Anterior cingulate cortex (tissue), 58 donors: ENCODE data around the gene GRIFIN.

Experiments
- DNase-seq, 58 donors: peaks; one replicate each; lab custom pipeline; 2025; lab: John Stamatoyannopoulos, UW

The GRIFIN gene, protein sequence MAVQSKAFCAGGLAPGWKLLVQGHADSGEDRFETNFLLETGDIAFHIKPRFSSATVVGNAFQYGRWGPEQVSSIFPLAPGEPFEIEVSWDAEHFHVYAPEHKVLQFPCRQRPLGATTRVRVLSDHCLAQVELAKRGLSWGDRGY

DNA sequence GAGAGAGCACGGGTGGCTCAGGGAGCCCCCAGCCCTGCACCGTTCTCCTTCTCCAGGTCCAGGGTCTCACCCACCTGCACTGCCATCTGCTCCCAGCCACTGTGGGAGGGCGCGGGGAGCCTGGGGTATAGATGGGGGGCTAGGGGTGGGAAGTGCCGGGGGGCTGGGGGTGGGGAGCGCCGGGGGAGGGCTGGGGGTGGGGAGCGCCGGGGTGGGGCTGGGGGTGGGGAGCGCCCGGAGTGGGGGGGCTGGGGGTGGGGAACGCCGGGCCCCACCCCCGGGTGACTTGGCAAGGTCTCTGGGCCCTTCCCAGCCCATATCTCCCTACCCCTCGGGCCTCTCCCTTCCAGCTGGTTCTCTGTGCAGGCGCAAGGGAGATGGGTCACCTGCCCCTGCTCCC lies at the start of gene GRIFIN:
TSS of gene GRIFIN (minus strand) at position 101 of the 400 bp plus-strand sequence. CDS start at position 86, 15 bp downstream.
- DNase-seq: no peak

DNA sequence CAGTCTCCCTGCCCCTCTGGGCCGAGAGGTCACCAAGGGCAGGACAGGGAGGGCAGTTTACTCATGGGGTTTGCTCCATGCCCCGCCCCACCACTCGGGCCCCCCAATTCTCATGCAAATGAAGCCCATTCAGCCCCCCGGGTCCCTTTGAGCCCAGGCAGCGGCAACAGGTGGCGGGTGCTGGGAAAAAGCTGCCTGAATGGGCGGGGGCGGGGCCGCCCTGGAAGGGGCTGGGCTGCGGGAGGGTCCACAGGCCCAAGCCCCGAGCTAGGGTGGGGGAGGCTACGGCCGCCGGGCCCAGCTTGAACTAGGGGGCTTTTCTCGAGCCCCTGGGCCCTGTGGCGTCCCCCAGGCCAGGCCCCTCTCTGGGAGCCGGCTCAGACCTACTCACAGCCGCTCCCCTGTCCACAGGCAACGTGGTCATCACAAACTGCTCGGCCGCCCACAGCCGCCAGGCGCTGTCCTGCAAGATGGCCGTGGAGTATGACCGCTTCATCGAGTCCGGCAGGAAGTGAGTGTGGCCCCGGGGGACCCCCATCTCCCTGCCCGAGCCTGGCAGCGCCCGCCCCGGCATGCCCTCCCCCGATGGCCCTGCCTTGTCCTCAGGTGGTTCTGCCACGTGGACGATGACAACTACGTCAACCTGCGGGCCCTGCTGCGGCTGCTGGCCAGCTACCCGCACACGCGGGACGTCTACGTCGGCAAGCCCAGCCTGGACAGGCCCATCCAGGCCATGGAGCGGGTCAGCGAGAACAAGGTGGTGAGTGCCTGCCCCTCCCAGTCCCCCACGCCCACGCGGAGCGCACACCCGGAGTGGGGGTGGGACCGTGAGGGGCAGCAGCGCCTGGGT lies 48.8 kb upstream of the GRIFIN start:
- DNase-seq: no peak

DNA sequence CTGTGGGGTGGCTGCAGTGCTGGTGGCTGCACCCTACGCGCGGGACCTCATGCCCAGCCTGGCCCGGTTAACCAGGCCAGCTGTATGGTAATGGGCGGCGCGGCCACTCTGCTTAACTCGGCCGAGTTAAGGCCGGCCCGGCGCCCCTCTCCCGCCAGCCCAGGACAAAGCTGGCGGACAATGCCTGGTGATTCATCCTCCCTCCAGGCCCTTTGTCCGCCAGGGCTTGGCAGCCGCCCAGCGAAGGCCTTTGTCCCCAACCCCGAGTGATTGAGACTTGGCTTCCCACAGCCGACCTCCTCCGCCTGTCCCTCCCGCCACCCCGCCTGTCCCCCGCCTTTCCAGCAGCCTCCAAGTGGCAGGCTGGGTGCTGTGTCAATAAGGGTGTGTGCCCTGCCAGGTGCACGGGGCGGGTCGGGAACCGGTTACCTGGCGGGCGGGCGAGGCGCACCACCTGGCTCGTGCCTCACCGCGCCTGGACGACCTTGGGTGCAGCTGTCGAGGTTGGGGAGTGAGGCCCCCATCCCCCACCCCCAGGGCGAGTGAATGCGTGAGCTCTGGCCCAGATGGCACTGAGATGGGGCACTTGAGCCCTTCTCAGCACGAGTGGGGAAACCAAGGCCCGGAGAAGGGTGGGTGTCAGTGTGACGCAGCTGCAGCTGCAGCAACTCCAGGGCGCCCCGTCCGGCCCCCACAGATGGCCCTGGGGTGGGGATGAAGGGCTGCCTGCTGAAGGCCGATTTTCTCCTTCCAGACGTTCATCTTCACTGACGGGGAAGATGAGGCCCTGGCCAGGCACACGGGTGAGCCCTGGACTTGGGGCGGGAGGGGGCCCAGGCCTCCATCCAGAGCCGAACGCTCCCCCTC lies 48.0 kb upstream of the GRIFIN start:
- peak in 55 of 58 donors; percentile 11 to 97 (median 82) for DNase-seq

DNA sequence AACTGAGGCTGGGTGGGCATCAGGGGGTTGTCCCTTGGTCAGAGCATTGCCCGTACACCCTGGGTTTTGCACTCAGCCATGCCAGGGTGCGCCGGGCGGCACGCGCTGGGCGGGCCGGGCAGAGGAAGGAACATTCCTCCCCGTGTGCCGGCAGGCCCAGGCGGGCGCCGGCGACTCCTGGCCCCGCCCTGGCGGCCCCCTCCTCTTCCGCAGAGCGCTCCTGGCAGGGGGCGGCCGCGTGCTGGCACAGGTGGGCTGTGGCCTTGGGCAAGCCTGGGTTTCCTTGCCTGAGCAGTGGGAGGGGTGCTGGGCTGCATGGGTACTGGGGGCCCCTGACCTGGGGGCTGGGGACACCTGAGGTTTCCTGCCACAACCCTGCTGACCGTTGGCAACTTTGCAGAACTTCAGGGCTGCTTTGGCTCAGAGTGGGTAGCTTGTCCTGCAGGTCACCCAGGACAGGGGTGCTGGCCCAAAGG lies 47.3 kb upstream of the GRIFIN start:
- DNase-seq: peak in 1 of 58 donors; percentile 61

DNA sequence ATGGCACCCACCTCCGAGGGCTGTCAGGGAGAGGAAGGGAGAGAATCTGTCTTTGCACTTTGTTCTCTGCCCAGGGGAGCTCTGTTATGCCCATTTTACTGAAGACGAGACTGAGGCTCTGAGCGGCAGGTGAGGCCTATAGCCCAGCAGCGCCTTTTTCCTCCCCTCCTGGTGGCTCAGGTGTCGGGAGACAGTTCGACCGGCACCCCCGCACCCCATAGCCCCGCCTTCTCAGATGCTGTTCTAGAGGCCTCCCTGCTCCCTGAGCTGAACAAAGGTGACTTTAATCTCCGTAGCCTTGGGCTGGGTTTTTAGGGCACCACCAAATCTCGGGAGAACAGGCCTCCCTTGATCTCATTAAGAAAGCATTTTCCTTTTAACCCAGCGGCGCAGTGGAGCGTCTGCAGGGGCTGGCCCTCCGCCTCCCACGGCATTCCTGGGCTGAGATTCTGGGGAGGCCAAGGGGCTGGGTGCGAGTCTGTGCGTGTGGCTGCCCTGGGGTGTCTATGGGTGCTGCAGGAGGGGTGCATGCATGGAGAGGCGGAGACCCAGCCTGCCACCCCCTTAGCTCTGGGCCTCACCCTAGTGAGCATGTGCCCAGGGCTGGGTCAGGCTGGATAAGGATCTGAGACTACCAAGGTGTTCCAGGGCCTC lies 46.7 kb upstream of the GRIFIN start:
- no peak for DNase-seq

DNA sequence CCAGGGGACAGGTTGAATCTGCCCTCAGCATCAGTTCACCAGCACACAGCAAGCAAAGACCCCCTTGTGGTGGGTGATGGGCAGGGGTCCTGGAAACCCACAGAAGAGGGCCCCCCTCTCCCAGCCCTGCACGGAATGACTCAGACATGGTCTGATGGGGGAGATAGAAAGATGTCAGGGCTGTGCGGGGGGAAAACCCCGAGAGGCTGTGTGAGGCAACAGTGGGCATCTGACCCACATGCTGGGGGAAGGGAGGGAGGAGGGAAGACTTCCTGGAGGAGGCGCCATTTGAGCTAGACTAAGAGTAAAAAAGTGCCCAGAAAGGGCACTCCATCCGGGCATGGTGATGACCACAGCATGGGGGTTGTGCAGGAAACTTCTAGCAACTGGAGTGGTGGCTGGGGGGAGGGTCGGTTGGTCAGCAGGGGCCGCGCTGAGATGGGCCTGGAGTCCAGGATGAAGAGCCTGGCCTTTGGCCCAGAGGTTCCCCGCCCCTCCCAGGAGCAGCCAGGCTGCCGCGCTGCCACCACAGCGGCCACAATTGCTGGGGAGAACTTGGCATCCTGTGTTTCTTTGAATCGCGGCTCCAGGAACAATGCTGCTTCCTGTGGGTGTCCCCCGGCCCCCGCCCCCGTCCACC lies 45.9 kb upstream of the GRIFIN start:
- peak in 18 of 58 donors; percentile 15 to 53 (median 34) for DNase-seq

DNA sequence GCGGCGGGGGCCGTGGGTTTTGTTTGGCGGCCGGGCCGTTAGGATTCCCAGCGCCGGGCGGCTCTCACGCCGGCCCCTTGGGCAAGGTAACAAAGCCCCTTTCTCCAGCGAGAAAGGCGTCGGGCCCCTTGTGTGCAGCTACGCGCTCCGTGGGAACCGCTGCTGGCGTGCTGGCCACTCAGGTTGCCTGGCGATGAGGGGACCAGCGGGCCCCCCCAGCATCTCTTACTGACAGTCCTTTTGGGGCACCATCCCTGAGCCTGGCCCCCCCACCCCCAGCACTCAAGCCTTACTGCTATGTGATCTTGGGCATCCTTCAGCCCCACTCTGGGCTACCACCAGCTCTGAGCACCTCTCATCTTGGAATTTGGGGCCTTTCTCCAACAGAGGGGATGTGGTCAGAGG lies 45.1 kb upstream of the GRIFIN start:
- DNase-seq: peak in 6 of 58 donors; percentile 15 to 51 (median 30)

DNA sequence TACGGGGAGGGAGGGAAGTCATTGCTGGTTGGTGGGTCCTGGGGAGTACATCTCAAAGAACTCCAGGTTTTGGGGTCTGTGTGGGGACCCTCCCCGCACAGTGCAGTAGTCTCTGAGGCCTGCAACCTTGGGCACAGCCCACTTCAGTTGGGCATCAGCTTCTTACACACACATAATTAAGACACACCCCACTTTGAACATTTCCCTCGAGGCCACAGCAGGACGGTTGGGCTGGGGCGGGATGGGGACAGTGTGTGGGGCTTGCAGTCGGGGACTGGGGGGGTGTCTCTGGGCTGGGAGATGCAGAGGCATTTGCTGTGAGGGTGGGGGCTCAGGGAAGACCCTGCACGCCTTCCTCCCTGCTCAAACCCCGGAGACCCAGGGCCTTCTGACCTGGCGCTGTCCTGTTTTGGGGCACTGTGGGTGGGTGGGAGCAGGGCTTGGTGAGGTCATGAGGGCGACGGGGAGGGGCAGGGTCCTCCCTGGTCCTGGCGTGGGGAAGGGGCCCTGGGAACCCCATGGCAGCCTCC lies 44.6 kb upstream of the GRIFIN start:
- peak in 2 of 58 donors; percentile 25 to 60 for DNase-seq

DNA sequence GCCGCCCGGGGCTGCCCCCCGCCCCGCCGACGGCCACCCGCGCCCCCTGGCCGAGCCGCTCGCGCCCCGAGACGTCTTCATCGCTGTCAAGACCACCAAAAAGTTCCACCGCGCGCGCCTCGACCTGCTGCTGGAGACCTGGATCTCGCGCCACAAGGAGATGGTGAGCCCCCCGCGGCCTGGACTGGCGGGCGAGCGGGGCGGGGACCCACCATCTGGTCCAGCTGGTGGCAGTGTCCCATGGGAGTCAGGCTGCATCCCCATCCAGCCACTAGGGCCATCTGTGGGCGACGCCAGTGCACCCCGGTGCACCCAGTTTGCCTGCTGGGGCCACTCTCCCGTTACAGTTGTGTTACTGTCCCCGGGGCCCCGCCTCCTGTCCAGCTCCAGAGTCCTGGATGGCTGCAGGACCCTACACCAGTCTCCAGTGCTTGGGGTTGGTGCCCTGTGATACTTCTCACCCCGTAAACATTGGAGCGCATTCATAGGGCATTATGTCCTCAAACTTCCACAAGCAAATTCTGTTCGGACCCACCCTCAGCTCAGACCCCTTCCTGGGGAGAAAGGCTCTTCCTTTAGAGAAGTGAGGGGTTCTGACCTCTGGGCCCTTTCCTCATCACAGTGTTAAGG lies 44.0 kb upstream of the GRIFIN start:
- peak in 3 of 58 donors; percentile 27 to 38 (median 32) for DNase-seq

DNA sequence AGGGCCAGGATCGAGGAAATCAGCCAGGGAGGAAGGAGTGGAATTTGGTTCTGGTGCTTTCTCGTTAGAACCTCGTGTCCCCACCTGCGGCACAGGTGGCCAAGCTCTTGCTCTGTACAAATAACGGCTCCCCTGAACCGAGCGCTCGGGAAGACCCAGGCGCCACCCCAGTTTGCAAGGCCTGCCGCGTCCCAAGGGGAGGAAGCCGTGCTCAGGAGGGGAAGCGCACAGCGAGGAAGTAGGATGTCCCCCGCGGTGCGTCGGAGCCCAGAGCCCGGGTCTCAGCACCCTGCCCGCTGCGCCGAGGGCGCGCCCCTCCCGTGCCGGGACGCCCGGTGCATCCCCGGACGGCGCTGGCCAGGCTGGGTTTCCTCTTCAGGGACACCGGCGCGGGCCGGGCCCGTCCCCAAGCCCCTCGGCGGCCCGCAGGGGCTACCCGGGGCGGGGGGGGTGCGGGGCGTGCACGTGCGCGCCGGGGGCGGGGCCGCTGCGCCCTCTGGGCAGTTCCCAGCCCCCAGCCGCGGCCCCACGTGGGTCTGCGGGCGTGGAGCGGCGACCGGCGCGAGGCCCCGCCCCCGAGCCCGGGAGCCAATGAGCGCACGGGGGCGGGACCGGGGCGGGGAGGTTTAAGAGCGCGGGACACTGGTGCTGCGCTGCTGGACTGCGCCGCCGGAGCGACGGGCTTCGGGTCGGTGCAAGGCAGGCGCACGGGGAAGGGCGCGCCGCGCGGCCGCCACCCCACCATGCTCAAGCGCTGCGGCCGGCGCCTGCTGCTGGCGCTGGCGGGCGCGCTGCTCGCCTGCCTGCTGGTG lies 43.1 kb upstream of the GRIFIN start, which contains the start of gene LFNG:
TSS of gene LFNG (plus strand) at position 656 of the 812 bp plus-strand sequence. CDS start at position 744, 88 bp downstream.
- DNase-seq: peak in 57 of 58 donors; percentile 9 to 91 (median 80)

DNA sequence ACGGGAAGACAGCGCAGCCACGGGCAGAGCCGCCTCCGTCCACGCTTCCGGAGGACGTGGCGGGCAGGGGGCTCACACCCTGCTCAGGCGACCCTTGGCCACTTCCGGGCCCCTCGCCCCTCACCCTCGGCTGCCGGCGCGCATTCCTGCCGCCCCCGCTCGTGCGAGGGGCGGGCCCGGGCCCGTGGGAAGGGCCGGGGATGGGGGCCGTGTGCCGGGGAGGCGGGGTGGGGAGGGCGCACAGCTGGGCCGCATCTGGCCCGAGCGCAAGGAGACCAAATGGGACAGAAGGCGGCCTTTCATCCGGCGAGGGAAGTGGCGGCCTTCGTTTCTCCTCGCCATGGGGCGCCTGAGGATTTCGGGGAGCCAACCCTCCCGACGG lies 42.5 kb upstream of the GRIFIN start:
- no peak for DNase-seq

DNA sequence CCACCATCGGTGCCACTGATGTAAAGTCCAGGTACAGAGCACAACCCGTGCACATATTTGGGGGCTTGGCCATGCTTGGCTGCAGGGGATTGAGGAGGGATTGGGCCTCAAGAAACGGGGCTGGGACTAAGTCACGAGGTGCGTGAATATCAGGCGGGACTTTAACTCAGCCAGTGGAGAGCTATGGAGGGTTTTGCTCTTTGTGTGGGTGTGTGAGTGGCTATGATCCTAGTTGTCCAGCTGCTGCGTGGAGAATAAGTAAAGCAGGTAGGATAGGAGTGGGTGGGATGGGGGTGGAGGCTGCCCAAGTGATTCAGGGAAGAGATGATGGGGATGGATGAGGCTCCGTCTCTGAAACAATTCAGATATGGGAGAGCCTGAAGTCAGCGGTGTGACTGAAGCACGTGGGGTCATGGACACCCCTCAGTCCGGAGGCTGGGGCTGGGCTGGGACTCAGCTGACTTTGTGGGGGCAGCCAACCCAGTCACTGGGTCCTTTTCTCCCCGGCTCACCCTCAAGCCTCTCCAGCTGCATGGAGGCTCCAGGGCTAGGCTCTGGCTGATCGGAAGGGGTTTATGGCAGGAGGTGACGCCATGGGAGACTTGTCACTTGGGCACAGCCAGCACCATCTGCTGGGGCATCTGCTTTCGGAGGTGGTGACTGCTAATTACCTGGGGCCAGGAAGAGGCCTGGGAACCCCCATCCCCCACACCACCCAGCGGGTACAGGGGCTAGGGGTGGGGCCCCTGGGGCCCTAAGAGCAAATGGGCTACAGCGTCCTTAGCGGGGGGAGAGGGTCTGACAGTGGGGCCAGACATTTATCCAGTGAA lies 41.7 kb upstream of the GRIFIN start:
- DNase-seq: no peak

DNA sequence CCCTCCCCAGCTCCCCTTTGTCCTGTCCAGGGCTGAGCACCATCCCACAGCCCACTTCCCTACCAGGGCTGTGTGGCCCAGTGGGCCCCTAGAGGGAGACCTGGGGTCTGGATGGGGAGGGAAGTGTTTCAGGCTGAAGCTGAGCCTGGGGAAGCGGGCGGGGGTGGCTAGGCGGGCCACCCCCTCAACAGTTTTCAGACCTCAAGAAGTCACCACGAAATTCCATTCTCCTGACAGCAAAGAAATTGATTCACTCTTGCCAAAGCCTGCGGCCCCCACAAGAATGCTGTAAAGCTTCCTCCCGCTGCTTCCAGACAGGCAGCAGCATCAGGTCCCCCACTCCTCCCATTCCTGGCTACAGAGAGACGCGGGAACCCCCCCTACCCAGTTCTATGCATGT lies 40.8 kb upstream of the GRIFIN start:
- DNase-seq: no peak

DNA sequence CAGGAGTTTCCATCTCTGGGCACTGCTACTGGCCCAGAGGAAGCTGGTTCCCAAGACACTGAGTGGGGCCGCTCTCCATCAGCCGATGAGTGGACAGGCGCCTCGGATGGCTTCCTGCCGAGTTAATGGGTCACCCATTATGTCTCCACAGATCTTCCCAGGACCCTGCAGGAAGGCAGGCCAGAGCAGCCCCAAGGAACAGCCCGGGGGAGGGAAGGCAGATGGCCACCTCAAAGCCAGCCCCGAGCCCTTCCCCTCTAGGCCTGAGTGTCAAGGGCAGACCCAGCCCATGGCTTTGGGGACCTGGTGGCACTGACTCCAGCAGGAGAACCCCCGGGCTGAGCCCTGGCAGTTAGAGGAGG lies 40.0 kb upstream of the GRIFIN start:
- no peak for DNase-seq

DNA sequence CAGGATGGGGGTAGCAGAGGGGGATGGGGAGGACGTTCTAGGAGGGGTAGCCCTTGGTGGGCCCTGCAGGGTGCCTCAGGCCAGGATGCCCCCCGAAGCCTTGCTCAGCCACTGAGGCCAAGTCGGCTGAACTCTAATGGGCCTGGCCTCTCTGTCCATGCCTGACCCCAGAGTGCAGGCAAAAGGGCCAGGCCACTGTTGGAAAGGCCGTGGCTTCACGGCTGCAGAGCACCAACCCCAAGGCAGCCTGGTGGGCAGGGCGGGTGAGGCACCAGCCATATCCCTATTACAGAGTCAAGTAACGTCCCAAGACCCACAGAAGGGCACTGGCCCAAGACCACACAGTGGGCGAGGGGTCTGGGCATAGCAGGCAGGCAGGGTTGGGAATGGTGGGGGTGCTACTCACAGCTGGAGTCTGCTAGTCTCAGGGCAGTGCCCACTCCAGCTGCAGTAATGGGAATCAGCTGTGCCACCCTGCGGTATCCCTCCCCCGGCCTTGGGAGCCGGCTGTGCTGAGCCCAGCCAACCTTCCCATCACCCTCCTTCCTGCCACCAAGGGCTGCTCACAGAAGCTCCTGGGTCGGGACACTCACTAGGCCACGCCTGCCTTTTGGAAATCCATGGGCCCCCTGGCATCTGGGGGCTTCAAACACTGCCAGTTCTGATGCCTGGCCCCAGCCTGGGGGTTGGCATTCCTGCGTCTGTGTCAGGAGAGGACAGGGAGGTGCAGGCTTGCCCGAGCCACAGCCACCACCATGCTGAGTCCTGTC lies 39.4 kb upstream of the GRIFIN start:
- DNase-seq: no peak
